Kidney (tissue), 14 donors: ENCODE measurements around the gene ABLIM1. TPM values are rescaled to one million over a fixed set of nuclear protein-coding genes. Genes with fewer than 3 reads are reported as not detected.

ENCODE experiments used
- DNase-seq, 5 donors: peaks; one replicate each; pipeline ENCODE4 v3.0.0-alpha.2; 2013 to 2020
- FAIRE-seq: peaks from 2 replicates; lab custom pipeline; 2012; peaks lifted over from hg19 to GRCh38; lab: Jason Lieb, UNC
- H3K27ac ChIP-seq, 2 donors: one replicate each; pipeline ENCODE4 v1.7.0; 2013; ENCODE audit warnings: low read depth in 2 of 2, low read length in 2 of 2, inconsistent platforms in 1 of 2
- H3K27me3 ChIP-seq: one replicate; pipeline ENCODE4 v1.7.1; 2013; ENCODE audit warnings: low read length, inconsistent platforms; ENCODE audit not compliant: control insufficient read depth, insufficient read depth
- H3K36me3 ChIP-seq, 3 donors: one replicate each; pipeline versions ENCODE4 v1.7.0 to v1.7.1; 2013; ENCODE audit warnings: low read length in 3 of 3, control low read depth in 1 of 3, inconsistent platforms in 1 of 3; ENCODE audit not compliant: insufficient read depth in 3 of 3, control insufficient read depth in 2 of 3
- H3K4me1 ChIP-seq, 3 donors: one replicate each; pipeline versions ENCODE4 v1.7.0 to v1.7.1; 2013; ENCODE audit warnings: low read length in 3 of 3, inconsistent platforms in 1 of 3, low read depth in 1 of 3; ENCODE audit not compliant: control insufficient read depth in 2 of 3, insufficient read depth in 2 of 3
- H3K4me3 ChIP-seq, 3 donors: one replicate each; pipeline versions ENCODE4 v1.7.0 to v1.8.1; 2013; ENCODE audit warnings: low read length in 3 of 3, control low read depth in 1 of 3, inconsistent platforms in 1 of 3
- H3K9ac ChIP-seq, 3 donors: one replicate each; pipeline versions ENCODE4 v1.7.0 to v1.7.1; 2013; ENCODE audit warnings: low read length in 3 of 3, control low read depth in 1 of 3, inconsistent platforms in 1 of 3
- H3K9me3 ChIP-seq, 3 donors: one replicate each; pipeline versions ENCODE4 v1.7.0 to v1.7.1; 2013; ENCODE audit warnings: low read length in 3 of 3, control low read depth in 1 of 3, inconsistent platforms in 1 of 3; ENCODE audit not compliant: control insufficient read depth in 2 of 3, insufficient read depth in 1 of 3
- intact Hi-C: fragments of 100-400 bp; cut with DNase I; formaldehyde crosslinking; loops from one replicate; pipeline ENCODE4 v1.11.1; 2022
- polyA plus RNA-seq: library from polyadenylated mRNA; stranded (reverse); fragments of 350-450 nt; fragmentation: Illumina TruSeq; extraction: RNeasy Lipid Tissue Mini Kit (QIAGEN cat#74804); gene quantifications from one replicate; pipeline ENCODE4 v1.2.3, GENCODE V29; 2014; ENCODE audit warnings: low read depth, low replicate concordance; ENCODE audit not compliant: insufficient read depth
- total RNA-seq: library from RNA; stranded (reverse); fragmentation: NEBNext Ultra II Directional; extraction: Animal tissue kit (Norgen Biotek cat#: 25700); gene quantifications from one replicate; pipeline ENCODE4 v1.2.1, GENCODE V29; 2021
- TF ChIP-seq, protein P1 (sequence below): IDR thresholded peaks from 3 replicates; pipeline ENCODE4 v1.5.1; 2012; ENCODE audit warnings: mild to moderate bottlenecking, moderate library complexity, borderline replicate concordance; ENCODE audit not compliant: insufficient read depth; ENCODE audit errors: extremely low read depth
- donor health status: control.
- donor health status: control.
- donor health status: control.
- donor health status: control.
- donor health status: control.
- donor health status: DM: yes; HTN: yes; CAD: no.
- donor health status: Normal renal cell carcinoma (clear cell type).

Gene ABLIM1
- total and polyA plus RNA-seq, 2 donors from 2014 or later: 32.3 to 158 TPM

DNA sequence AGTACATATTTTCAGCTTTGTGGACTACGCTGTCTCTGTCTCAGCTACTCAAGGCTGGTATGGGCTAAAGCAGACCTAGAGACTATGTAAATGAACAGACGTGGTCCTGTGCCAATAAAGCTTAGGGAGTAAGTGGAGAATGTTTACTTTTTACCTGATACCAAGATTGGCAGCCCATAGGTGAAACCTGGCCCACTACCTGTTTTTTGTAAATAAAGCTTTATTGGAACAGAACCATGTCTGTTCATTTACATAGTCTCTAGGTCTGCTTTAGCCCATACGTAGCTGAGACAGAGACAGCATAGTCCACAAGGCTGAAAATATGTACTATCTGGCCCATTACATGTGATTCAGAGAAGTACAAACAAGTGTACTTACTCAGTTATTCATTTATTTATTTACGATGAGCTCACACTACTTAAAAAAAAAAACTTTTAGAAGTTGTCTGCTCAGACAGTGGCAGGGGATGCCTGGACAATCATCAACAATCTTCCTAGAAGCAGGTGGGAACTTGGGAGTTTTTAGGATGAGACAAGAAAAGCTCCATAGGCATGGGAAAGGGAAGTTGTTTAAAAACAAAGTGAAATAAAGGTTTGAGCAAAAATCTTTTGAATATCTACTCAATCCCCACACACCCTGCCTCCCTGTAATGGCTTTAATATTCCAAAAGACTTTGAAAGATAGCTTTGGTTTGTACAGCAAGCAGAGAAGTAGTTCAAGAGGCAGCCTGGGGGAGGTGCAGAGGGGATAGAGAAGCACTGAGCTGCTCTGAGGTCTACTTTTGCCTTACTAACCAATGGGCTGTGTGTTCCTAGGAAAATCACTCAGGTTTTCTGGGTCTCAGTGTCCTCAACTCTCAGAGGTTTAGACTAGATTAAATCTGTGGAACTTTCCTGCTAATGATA lies 139.4 kb downstream of the ABLIM1 start:
- peak overlapping the region in 1 of 3 donors; percentile 12 for H3K9ac ChIP-seq
- TF ChIP-seq, protein P1, sequence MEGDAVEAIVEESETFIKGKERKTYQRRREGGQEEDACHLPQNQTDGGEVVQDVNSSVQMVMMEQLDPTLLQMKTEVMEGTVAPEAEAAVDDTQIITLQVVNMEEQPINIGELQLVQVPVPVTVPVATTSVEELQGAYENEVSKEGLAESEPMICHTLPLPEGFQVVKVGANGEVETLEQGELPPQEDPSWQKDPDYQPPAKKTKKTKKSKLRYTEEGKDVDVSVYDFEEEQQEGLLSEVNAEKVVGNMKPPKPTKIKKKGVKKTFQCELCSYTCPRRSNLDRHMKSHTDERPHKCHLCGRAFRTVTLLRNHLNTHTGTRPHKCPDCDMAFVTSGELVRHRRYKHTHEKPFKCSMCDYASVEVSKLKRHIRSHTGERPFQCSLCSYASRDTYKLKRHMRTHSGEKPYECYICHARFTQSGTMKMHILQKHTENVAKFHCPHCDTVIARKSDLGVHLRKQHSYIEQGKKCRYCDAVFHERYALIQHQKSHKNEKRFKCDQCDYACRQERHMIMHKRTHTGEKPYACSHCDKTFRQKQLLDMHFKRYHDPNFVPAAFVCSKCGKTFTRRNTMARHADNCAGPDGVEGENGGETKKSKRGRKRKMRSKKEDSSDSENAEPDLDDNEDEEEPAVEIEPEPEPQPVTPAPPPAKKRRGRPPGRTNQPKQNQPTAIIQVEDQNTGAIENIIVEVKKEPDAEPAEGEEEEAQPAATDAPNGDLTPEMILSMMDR: no peak
- H3K9me3 ChIP-seq: no peaks in the 10 kb centered on the region
- H3K27ac ChIP-seq: peak overlapping the region in 1 of 2 donors; percentile 58
- intact Hi-C loops: no loop called here
- FAIRE-seq (no peak), DNase-seq (no peak)
- H3K4me1 ChIP-seq: peaks cover 0 to 22% (median 3%) of the 10 kb centered on the region in 3 donors
- no peaks in the 10 kb centered on the region for H3K36me3 ChIP-seq
- H3K4me3 ChIP-seq: no peak overlapping the region
- H3K27me3 ChIP-seq: no peaks in the 10 kb centered on the region

- Histone ChIP-seq H3K4me1 (peaks cover 0 to 22% (median 3%) of the 10 kb centered on the region in 3 donors), H3K9me3 (no peaks in the 10 kb centered on the region), H3K9ac (peak overlapping the region in 1 of 3 donors; percentile 42), H3K4me3 (no peak overlapping the region), H3K27me3 (no peaks in the 10 kb centered on the region), H3K36me3 (no peaks in the 10 kb centered on the region), H3K27ac (peak overlapping the region; percentile 1 to 58)
- no peak for DNase-seq
- intact Hi-C loops: no loop called here
- TF ChIP-seq, protein P1: no peak
- no peak for FAIRE-seq
Observed at GRCh38 chr10:114517368-114518250, 140.5 kb downstream of the ABLIM1 start.

DNA sequence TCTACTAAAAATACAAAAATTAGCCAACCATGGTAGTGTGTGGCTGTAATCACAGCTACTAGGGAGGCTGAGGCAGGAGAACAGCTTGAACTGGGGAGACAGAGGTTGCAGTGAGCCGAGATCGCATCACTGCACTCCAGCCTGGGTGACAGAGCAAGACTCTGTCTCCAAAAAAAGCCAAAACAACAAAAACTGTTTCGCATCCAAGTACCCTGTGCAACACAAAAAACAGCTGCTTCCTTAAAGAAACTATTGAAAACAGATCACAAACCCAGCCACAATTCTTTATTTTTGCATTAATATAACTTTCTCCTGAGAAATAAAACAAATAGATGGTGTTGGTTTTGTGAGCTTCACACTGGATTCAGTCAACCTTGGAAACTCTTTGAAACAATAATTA lies 141.7 kb downstream of the ABLIM1 start:
- no peak for FAIRE-seq
- intact Hi-C loops: no loop called here
- no peaks in the 10 kb centered on the region for H3K36me3 ChIP-seq
- H3K27me3 ChIP-seq: no peaks in the 10 kb centered on the region
- no peaks in the 10 kb centered on the region for H3K9me3 ChIP-seq
- peaks cover 0 to 18% (median 3%) of the 10 kb centered on the region in 3 donors for H3K4me1 ChIP-seq
- peak overlapping the region in 1 of 2 donors; percentile 87 for H3K27ac ChIP-seq
- no peak overlapping the region for H3K4me3 ChIP-seq
- no peak overlapping the region for H3K9ac ChIP-seq
- TF ChIP-seq, protein P1: no peak
- no peak for DNase-seq
